Cortex of kidney (tissue), 1 donor: Measurements from ENCODE around the gene DCDC1.

Experiments used
- DNase-seq: peaks from one replicate; lab custom pipeline; 2025; lab: John Stamatoyannopoulos, UW

Gene DCDC1, protein sequence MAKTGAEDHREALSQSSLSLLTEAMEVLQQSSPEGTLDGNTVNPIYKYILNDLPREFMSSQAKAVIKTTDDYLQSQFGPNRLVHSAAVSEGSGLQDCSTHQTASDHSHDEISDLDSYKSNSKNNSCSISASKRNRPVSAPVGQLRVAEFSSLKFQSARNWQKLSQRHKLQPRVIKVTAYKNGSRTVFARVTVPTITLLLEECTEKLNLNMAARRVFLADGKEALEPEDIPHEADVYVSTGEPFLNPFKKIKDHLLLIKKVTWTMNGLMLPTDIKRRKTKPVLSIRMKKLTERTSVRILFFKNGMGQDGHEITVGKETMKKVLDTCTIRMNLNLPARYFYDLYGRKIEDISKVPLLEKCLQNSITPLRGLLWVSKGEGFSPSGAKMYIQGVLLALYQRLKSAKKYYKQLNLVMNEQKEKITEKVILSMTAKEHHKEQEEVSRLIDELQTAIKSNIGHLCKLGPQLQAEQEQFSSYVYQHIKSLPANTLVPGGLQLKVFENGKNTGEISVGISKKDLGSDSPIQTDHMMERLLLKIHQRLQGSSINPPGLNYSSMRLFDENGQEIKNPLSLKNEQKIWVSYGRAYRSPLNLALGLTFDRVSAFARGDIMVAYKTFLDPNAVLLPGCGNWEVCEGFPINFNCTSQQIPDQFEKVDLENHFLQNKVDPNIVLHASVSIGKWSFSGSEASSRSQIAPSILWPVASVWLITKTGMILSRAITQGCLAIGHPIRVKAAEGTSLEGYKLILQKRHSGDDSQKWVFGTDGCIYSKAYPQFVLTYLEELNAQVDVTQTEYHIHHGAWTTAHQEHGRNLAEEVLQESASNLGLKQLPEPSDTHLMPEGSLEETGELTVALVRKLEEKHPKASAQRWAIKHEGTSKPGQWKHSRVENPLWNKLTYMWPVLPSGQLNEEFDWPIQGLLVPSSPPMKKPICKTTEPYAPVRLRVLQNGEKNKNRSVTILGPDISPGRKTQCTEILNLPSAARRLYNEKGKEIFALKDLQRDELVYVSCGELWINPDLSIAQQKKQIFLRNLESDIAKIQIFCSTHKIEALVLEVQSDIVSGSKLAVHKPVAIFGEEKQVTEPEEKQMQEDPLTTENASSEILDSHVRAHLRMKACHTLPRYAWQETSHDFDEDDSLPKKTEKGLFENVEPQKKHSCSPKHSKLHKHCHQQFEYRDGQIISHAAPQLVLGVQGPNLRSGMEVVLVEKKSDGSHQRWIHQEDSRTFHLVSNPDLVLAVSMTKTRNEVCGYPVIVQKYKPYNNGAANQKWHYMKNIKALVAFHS (N-terminal part only)

DNA sequence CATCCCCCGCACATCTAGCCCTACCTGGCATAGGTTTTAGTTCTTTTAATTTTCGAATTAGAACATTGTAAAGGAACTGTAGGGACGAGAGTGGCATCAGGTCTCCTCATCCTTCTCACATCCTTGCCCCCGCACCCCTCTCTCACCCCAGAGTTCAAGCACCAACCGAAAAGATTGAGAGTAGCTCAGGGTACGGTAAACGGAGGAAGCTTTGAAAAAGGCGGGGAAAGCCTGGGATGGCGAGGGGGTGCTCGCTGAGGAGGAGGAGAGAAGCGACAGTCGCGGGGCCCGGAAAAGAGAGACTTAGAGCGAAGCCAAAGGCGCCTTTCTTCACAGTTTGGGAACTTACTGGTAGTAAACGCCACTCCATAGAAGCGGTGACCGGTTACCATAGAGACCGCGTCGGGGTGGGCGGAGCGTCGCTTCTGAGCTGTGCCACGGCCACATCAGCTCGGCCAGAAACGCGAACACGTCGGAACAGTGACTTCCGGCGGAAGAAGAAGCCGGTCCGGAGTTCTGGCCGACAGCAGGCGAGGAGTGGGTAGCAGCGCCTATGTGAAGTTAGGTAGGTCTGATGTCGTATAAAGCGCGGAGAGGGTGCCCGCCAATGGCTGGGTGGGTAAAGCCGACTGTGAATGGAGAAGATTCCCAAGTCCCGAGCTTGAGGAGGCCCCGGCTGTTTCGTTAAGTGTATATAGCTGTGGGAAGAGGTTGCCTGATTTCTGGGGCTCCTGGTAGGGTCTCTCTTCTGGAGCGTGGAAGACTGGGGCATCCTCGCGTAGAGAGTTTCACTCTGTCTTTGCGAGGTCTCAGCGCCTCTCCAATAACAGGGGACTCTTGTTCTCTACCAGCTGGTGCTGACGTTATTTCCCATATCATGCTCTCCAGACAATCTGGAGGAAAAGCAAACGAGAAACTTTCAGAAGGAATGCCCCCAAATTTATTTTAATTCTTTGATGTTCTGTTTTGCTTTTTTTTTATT lies at the start of gene DCDC1, which contains the start of gene DNAJC24:
Gene DCDC1, minus strand, starts transcription at position 392 of the 982 bp plus-strand sequence. CDS start 41,459 bp downstream, outside the sequence.
Gene DNAJC24, plus strand, starts transcription at position 513 of the 982 bp plus-strand sequence. CDS start 889 bp downstream, outside the sequence.
- DNase-seq, result no peak

DNA sequence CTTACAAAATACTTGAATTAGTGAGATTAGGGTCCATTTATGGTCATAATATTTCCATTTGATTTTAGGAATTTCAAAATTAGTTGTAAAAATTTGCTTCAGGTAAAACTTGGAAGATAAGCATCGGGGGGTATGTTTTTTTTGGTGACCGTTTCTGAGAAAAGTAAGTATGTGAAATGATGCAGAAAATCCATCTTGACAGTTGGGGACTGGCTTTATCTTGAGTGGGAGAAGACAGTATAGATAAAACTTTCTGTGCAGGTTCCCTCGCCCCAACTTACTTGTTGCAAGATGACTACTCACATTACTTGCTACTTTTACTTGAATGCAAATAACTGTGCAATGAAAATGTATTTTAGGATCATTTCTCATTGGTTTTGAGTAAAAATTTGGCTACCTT lies 49.6 kb upstream of the DCDC1 start:
- no peak for DNase-seq

DNA sequence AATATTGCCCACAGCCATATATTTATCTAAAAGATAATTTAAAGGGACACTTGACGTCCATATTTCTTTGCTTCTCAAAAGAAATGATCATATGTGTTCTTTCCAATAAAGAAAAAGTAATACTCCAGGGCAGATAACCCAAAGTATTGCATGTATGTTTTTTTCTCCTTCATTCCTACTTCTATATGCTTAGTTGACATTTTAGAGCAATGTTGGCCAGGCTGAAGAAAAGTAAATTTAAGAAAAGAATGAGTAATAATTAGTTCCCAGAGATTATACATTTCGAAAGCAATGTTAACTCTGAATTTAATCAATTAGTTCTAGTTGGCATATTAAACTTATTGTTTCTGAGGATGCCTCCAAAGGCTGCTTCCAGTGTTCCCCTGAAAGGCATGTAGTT lies 48.3 kb upstream of the DCDC1 start:
- DNase-seq, result no peak

DNA sequence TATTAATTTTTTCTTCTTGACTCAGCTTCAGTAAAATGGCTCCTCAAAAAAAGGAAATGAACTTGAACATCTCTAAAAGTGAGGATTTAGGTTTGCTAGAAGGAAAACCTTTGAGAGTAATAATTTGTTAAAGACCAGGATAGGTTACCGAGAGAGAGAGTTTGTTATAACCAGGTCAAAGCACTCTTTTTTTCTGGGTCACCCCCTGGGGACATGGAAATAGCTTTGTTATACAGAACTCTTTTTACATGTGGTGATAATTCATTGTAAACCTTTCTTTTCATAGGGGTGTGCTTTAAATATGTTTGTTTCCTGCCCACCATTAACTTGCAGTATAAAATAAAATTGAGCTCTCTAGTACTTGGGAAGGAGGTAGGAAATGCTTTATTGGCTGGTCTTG lies 47.8 kb upstream of the DCDC1 start:
- no peak for DNase-seq

DNA sequence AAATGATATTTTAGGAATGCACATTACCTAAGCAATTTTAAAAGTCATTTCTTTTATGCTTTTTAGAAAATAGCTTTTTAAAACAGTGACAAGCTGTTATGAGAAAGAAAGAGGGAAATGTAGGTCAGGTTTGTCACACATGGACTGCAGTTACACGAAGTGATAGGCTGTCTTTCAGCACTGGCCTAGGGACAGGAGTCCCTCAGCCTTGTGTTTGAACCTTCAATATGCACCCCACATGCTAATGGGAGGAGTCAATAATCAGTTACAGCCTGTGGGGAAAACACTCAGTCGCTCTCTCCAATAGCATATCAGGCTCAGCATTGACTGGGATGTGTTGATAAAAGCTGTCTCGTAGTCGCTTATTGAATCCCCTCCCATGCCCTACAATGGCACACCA lies 45.9 kb upstream of the DCDC1 start:
- DNase-seq, result no peak

DNA sequence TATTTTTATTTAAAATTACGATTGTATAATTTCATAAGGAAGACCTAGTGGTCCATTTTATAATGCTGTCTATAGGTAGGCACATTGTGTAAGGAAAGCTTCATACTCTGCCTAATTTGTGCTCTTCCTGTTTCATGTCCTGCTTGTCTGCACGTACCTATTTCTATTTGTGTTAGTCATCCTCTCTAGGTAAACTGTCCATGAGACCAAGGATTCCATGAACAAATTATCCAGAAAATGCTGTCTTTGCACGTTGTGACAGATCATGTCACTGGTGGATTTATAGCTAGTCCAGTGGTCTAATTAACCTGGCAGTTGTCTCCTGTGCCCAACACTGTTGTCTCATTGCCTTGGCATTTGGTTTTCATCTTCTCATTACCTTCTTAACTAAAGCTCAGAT lies 44.8 kb upstream of the DCDC1 start:
- DNase-seq, result no peak

DNA sequence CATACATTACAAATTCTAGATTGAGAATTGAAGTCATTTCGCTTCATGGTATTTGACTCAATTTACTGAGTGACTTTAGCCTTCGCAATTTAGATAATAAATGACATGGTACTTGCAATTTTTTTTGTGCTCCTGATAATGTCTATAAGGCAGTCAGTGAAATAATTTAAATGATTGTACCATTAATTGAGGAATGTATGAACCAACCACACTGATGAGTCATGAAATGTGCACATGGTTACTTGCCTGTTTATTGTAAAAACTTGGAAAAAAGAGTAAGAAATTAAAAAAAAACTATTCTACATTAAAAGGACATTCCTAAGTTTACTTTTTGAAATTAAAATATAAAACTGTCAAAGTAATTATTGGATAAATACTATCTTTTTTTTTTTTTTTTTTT lies 43.4 kb upstream of the DCDC1 start:
- DNase-seq, result no peak

DNA sequence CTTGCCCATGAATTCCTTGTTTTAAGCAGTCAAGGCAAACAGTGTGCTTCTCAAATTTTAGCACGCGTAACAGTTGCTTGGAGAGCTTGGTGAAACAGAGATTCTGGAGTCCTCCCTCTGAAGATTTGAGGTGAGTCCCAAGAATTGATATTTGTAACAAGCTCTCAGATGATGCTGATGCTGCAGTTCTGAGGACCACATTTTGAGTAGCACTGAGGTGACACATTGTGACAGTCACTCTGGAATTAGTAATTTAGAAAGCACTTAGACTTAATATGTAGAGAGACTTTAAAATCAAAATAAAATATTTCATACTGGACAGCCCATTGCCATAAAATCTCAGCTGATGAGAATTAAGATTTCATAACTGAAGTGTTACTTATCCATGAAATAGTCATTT lies 38.7 kb upstream of the DCDC1 start:
- DNase-seq, result no peak

DNA sequence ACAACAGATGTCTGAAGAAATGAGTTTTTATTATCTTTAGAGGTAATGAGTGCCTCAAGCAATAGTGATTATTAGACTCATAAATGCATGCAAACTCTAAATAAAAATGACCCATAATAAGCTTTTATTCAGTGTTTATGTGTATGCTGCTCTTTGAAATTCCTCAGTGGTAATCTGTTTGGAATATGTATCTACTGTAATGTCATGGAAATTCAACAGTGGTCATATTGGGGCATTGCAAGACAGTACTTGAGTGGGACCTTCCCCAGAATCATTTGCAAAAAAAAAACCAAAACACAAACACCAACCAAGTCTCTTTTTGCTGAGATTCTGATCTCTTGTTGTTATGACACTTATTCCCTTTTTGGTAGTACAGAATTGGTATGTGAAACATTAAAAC lies 35.1 kb upstream of the DCDC1 start:
- DNase-seq, result no peak

DNA sequence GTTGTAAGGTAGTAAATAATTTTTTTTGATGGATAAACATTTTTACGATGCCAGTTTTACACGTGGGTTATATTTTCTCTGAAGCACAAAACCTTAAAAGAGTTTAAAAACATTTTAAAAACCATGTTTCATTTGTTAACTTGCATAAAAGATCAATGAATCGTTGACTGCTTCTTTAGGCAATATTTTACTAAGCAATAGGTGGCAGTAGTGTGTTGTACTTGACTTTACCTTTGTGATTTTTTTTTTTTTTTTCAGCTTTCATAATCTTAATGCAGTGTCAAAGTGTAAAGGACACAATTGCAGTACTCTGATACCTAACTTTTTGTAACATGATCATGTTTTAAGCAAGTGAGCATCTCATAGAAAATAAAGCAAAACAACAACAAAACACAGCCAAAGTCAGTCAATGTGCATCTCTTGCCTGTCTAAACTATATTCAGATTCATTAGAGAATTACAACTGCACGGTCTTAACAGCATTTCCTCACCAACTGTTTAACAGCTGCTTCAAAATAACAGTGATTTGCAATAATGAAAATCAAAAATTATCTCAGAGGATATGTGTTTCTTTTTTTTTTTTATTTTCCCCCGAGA lies 27.8 kb upstream of the DCDC1 start:
- no peak for DNase-seq

DNA sequence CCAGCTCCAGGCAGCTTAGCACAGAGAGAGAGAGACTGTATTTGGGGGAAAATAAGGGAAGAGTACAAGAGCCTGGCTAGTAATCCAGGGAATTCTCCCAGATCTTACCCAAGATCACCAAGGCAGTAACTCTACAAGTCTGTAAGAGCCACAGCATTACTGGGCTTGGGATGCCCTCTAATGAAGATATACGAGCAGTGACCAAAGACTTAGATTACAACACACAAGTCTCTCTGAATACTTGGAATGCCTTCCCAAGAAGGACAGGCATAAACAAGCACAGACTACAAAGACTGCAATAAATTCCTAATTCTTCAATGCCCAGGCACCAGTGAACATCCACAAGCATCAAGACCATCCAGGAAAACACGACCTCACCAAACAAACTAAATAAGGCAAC lies 17.8 kb upstream of the DCDC1 start:
- no peak for DNase-seq

DNA sequence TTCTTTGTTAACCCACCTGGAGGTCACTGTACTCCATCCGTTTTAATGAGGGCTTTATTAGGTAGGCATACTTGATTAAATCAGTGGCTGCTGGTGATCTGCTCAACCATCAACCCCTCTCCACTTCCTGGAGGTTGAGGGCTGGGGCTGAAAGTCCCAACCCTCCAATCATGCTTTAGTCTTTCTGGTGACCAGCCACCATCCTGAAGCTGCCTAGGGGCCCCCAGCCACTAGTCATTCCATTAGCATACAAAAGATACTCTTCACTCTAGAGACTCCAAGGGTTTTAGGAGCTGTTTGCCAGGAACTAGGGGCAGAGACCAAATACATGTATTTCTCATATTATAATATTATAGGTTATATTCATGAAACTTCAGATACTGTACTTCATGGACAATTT lies 13.6 kb upstream of the DCDC1 start:
- DNase-seq, result no peak

DNA sequence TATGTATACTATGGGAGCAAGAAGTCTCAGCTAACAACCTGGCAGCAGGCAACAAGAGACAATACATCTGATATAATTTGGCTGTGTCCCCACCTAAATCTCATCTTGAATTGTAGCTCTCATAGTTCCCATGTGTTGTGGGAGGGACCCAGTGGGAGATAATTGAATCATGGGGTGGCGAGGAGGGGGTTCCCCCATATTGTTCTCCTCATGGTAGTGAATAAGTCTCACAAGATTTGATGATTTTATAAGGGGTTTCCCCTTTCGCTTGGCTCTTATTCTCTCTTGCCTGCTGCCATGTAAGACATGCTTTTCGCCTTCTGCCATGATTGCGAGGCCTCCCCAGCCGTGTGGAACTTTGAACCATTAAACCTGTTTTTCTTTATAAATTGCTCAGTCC lies 6.3 kb upstream of the DCDC1 start:
- DNase-seq, result no peak

DNA sequence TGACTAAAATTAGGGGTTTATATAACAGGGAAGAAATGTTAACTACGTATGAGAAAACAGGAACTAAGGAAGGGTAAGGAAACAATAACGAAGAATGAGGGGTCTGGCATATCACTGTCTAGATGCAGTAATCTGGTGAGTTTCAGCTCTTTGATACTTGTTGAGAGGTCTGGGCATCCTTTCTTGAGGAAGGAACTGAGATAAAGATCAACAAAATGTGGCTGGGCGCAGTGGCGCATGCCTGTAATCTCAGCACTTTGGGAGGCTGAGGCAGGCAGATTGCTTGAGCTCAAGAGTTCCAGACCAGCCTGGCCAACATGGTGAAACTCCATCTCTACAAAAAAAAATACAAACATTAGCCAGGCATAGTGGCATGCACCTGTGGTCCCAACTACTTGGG lies 2.7 kb downstream of the DCDC1 start:
- DNase-seq, result no peak

DNA sequence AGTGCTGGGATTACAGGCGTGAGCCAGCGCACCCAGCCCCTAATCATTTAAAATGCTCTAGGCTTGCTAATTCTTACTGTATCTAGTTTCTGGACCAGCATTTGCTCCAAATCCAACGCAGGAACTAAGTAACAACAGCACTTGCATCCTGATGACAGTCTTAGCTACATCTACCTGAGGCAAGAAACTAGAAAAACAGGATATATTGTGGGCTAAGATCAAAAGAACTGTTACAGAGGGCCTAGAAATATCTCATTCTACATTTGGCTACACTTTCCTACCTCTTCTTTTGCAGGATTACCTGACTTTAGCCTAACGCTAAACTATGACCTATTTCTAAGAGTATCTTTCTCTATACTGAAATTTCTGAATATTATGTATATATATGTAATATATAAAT lies 7.8 kb downstream of the DCDC1 start:
- DNase-seq, result no peak

DNA sequence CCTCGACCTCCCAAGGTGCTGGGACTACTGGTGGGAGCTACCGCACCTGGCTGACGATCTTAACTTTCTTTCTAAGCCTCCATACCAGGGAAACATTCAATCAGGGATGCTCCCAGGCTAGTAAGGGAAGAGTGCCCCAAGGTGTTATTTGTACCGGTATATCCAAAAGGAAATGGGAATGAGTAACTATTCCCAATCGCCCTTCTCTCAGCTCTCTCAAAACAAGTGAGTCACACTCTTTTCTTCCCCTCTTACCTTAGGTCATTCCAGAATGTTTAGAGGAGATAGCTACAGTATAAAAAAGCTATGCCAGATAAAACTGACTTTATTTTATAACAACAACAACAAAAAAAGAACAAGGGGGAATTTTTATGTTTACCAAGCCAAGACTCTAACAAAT lies 13.7 kb downstream of the DCDC1 start:
- DNase-seq, result no peak

DNA sequence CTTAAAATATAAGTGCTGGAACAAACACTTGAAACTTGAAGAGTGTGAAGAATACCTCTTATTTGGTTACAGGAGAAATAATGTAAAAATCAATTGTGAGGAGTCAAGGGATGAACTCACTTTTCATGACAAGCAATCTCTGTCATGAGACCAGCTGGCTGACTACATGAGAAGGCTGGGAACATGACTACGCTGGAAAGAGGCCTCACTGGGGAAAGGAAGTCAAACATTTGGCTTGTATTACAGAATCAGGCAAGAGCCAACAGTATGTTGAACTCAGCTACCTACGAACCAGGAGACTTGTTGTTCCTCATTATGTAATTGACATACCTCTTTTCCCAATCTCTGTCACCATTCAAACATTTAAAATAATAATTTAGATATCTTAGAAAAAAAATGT lies 14.4 kb downstream of the DCDC1 start:
- DNase-seq, result no peak

DNA sequence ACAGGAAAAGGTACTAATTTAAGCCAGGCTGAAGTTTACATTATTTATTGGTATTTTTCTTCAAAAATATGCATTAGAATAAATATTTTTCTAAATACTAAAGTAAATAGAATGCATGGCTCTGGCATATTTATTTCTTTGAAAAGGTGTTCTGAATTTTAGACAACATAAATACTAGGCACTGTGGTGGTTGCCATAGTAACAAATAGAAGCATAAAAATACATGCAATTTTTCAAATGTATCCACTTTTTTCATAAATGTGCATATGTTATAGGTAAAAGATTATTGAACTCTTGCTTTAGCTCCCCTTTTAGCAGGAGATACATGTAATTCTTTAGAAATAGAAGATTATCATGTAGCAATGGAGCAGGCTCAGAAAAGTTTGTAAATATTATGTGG lies 18.4 kb downstream of the DCDC1 start:
- DNase-seq, result no peak

DNA sequence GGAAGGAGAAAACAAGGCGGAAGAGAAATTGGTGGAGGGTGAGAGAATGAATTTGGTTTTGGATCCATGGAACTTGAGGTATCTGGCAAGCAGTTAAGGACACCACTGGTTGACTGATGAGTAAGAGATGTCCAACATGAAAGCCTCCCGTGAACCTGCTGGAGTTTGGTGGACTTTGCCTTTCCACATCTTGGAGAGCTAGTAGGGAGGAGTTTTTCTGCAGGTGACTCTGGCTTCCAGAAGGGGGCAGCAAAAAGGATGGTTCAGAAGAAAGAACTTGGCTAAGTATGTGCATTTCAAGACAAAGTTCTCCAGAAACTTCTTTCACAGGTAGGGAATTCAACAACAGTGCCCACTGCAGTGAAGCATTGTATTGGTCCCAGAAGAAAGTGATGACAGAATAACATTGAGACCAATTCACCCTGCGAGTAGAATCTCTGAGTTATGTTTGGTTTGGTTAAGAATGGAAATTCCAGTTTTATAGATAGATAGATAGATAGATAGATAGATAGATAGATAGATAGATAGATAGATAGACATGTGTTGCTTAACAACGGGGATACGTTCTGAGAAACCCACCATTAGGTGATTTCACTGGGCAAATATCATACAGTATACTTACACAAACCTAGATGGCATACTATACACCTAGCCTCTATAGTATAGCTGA lies 28.5 kb downstream of the DCDC1 start:
- no peak for DNase-seq

DNA sequence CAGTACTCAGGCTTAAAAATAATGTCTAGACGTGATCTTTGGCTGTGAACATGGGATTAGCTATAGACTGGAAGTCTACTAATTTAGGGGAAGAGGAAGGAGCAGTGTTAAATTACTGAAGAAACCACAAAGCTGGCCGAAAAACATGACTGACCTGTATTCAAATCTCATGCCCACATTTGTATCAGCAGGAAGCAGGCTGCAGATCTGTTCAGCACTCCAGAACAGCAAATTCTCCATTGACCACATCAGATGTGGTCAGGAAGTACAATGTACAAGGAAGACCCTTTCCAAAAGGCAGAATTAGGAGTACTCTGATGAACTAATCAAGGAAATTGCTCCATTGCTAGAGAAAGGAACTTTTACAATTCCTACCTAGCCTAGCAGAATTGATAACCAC lies 31.7 kb downstream of the DCDC1 start:
- DNase-seq, result no peak
